IPS-15b (cell line): ENCODE measurements around the gene NTRK2.

Experiments
- H3K27me3 ChIP-seq: one replicate; pipeline ENCODE4 v1.6.1; 2013; ENCODE audit warnings: low read length; ENCODE audit not compliant: control insufficient read depth, insufficient read depth
- H3K36me3 ChIP-seq: one replicate; pipeline ENCODE4 v1.6.1; 2013; ENCODE audit warnings: low read length; ENCODE audit not compliant: control insufficient read depth, insufficient read depth
- H3K4me1 ChIP-seq: one replicate; pipeline ENCODE4 v1.6.1; 2013; ENCODE audit warnings: mild to moderate bottlenecking, low read length; ENCODE audit not compliant: control insufficient read depth, insufficient read depth
- H3K4me3 ChIP-seq: one replicate; pipeline ENCODE4 v1.5.1; 2013; ENCODE audit warnings: low read depth, low read length
- H3K9ac ChIP-seq: one replicate; pipeline ENCODE4 v1.6.1; 2013; ENCODE audit warnings: low read depth, mild to moderate bottlenecking, low read length
- H3K9me3 ChIP-seq: one replicate; pipeline ENCODE4 v1.6.1; 2013; ENCODE audit warnings: mild to moderate bottlenecking, low read length; ENCODE audit not compliant: control insufficient read depth, insufficient read depth

The NTRK2 gene

GRCh38 chr9:84667571-84668195 lies 1.8 kb upstream of the NTRK2 start:
- peaks cover 67% of the 10 kb centered on the region for H3K27me3 ChIP-seq
- H3K9me3 ChIP-seq: no peaks in the 10 kb centered on the region
- no peaks in the 10 kb centered on the region for H3K36me3 ChIP-seq
- no peak overlapping the region for H3K9ac ChIP-seq
- peak overlapping the region; percentile 69 for H3K4me3 ChIP-seq
- peaks cover 2% of the 10 kb centered on the region for H3K4me1 ChIP-seq

DNA sequence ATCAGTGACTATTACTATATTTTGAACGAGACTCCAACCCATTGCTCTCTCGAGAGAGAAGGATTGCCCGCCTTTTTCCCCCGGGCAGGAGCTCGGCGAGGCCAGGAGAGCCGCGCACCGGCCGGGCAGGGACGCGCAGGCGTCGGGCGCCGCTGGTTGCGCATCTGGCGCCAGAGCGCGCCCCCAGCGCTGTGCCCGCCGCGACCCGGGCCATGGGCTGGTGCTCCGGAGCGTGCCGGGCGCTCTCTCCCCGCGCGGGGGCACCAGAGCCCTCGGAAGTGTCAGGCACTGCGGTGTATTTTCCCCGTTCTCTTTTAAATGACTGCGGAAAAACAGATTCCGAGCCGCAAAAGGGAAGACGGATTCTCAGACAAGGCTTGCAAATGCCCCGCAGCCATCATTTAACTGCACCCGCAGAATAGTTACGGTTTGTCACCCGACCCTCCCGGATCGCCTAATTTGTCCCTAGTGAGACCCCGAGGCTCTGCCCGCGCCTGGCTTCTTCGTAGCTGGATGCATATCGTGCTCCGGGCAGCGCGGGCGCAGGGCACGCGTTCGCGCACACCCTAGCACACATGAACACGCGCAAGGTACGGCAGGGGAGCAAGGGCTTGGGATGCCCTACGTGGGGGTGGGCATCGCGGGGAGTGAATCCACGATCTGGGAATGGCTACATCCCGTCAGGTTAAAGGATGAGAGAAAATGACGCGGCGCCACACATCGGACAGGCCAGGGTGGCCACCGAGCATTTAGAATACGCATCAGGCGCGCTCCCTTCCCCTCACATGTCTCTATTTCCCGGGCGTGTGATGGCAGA lies 1.1 kb upstream of the NTRK2 start:
- H3K4me1 ChIP-seq: peaks cover 2% of the 10 kb centered on the region
- no peaks in the 10 kb centered on the region for H3K36me3 ChIP-seq
- H3K9me3 ChIP-seq: no peaks in the 10 kb centered on the region
- H3K4me3 ChIP-seq: peak overlapping the region; percentile 69
- H3K27me3 ChIP-seq: peaks cover 72% of the 10 kb centered on the region
- H3K9ac ChIP-seq: no peak overlapping the region

DNA sequence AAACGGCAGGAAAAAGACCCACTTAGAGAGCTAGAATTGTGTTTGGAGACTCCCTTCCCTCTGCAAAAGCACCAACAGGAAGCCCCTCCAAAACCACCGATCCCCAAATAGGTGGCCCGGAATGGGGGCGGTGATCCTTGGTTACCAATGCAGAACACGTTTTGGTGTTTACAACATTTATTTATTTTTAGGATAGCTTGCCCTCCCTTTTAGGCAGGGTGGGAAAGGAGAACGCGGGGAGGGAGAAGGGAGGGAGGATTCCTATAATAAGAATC lies 579 bp upstream of the NTRK2 start:
- H3K4me3 ChIP-seq: peak overlapping the region; percentile 69
- peaks cover 74% of the 10 kb centered on the region for H3K27me3 ChIP-seq
- H3K9me3 ChIP-seq: no peaks in the 10 kb centered on the region
- no peaks in the 10 kb centered on the region for H3K36me3 ChIP-seq
- H3K4me1 ChIP-seq: peaks cover 2% of the 10 kb centered on the region
- no peak overlapping the region for H3K9ac ChIP-seq

GRCh38 chr9:84670138-84671041 lies 861 bp downstream of the NTRK2 start:
- Histone ChIP-seq H3K27me3 (peaks cover 74% of the 10 kb centered on the region), H3K4me3 (peak overlapping the region; percentile 69)

GRCh38 chr9:84671586-84672521 lies 2.3 kb downstream of the NTRK2 start:
- no peaks in the 10 kb centered on the region for H3K9me3 ChIP-seq
- peaks cover 2% of the 10 kb centered on the region for H3K4me1 ChIP-seq
- peaks cover 66% of the 10 kb centered on the region for H3K27me3 ChIP-seq
- H3K36me3 ChIP-seq: no peaks in the 10 kb centered on the region
- H3K4me3 ChIP-seq: no peak overlapping the region
- H3K9ac ChIP-seq: no peak overlapping the region

More at GRCh38 chr9:84670138-84671041, 861 bp downstream of the NTRK2 start:
- no peaks in the 10 kb centered on the region for H3K36me3 ChIP-seq
- H3K4me1 ChIP-seq: peaks cover 2% of the 10 kb centered on the region
- H3K9me3 ChIP-seq: no peaks in the 10 kb centered on the region
- H3K9ac ChIP-seq: no peak overlapping the region

DNA sequence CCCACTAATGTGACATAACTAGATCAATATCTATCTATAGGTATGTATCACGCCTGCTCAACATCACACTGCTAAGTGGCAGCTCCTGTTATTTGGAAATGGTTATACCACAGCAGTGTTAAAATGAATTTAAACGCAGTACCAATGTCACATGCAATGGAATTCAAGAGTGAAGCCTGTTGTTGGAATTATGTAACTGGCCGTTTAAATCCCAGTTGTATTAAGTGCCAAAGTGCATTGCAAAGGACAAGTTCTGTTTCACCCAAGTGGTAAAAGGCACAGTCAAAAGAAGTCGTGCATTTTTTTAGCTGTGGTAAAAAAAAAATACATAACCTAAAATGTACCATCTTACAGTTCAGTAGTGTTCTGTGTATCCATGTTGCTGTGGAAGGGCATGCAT lies 4.3 kb downstream of the NTRK2 start:
- peaks cover 48% of the 10 kb centered on the region for H3K27me3 ChIP-seq

GRCh38 chr9:84677080-84677479 lies 7.6 kb downstream of the NTRK2 start:
- H3K27me3 ChIP-seq: peaks cover 16% of the 10 kb centered on the region
- H3K36me3 ChIP-seq: no peaks in the 10 kb centered on the region
- no peak overlapping the region for H3K4me3 ChIP-seq
- H3K9ac ChIP-seq: no peak overlapping the region
- no peaks in the 10 kb centered on the region for H3K4me1 ChIP-seq
- H3K9me3 ChIP-seq: no peaks in the 10 kb centered on the region

More for the DNA sequence above, 4.3 kb downstream of the NTRK2 start:
- Histone ChIP-seq H3K4me3 (no peak overlapping the region), H3K36me3 (no peaks in the 10 kb centered on the region), H3K9me3 (no peaks in the 10 kb centered on the region), H3K9ac (no peak overlapping the region), H3K4me1 (peaks cover 2% of the 10 kb centered on the region)

DNA sequence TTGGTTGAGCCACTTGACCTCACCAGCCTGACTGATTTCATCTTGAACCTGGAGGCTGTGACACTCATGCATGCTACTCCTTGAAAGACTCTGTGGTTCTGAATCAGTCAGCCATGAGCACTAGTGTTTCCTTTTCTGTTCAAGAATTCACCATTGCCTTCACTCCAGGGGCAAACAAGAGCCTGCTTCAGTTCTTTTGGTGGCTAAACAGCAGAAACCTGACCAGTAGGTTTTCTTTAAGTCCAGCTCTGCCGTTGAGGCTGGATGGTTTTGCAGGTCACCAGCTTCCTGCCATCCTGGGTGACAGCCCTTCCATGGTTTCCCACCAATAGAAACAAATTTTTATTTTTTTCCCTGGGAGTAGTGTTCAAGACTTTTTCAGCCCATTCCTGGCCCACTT lies 10.0 kb downstream of the NTRK2 start:
- Histone ChIP-seq H3K9me3 (no peaks in the 10 kb centered on the region), H3K27me3 (peaks cover 2% of the 10 kb centered on the region), H3K4me3 (no peak overlapping the region), H3K9ac (no peak overlapping the region), H3K4me1 (no peaks in the 10 kb centered on the region), H3K36me3 (no peaks in the 10 kb centered on the region)

DNA sequence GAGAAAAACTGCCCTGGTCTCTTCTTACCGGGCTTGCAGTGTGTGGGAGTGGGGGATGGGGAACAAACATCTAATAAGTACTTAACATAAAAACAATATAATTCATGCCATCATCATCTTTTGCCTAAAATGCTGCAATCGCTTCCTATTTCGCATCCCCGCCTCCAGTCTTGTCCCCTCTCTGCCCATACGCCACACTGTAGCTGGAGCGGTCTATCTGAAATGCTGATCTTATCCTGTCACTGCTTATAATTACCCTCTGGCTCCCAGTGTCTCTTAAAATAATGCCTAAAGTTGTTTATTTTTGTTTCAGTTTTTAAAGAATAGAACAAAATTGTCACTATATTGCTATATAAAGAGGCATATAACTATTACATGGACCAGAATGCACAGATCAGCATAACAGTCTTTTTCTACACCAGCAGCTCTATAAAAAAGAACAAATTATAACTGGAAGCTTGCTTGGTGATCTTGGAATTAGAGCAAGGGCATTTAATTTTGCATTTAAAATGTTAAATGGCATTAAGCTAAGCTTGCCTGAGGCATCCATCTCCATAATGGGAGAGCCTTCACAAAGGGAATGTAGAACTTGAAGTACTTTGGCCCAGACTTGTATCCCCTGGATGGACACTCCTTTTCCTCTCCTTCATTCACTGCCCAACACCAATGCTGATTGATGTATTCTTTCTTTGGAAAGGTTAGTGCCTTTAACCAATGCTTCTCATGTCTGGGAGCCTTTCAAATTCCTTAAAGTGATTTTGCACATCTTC lies 12.2 kb downstream of the NTRK2 start:
- H3K4me3 ChIP-seq: no peak overlapping the region
- H3K9ac ChIP-seq: no peak overlapping the region
- no peaks in the 10 kb centered on the region for H3K9me3 ChIP-seq
- no peaks in the 10 kb centered on the region for H3K36me3 ChIP-seq
- H3K27me3 ChIP-seq: no peaks in the 10 kb centered on the region
- H3K4me1 ChIP-seq: no peaks in the 10 kb centered on the region

GRCh38 chr9:84686068-84686467 lies 16.5 kb downstream of the NTRK2 start:
- Histone ChIP-seq H3K9me3 (no peaks in the 10 kb centered on the region), H3K4me3 (no peak overlapping the region), H3K4me1 (no peaks in the 10 kb centered on the region), H3K36me3 (no peaks in the 10 kb centered on the region), H3K9ac (no peak overlapping the region), H3K27me3 (no peaks in the 10 kb centered on the region)
